Embryonic facial prominence (tissue), 1 donor: ENCODE data around the gene ROBO1.

Experiments used
- DNase-seq: peaks from one replicate; pipeline ENCODE4 v3.0.0-alpha.2; 2016; ENCODE audit errors: extremely low spot score

ROBO1 gene

DNA sequence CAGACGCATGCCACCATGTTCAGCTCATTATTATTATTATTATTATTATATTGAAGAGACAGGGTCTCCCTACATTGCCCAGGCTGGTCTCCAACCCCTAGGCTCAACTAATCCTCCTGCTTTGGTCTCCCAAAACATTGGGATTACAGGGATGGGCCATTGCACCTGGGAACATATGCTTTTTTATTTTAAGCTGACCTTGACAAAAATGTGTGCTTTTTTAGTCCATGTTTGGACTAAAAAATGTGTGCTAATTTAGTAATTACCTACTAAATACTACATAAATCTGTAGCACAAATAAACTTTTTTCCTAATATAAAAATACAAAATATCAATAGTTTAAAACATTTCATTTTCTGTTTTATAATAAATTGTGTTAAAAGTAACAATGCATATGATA is 693.2 kb downstream of the ROBO1 start:
- DNase-seq, result no peak

DNA sequence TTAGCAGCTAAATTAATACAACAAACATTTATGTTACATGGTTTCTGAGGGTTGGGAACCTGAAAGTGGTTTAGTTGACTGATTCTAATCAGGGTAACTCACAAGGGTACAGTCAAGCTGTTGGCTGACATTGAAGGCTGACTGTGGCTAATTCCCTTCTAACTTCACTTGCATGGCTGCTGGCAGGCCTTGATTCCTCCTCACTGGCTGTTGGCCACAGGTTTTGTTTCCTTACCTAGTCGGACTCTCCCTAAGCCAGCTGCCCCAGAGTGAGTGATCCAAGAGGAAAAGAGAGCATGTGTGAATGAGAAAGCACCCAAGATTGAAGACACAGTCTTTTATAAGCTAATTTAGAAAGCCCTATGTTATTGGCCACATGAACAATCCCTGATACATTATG is 700.1 kb downstream of the ROBO1 start:
- DNase-seq, result no peak

DNA sequence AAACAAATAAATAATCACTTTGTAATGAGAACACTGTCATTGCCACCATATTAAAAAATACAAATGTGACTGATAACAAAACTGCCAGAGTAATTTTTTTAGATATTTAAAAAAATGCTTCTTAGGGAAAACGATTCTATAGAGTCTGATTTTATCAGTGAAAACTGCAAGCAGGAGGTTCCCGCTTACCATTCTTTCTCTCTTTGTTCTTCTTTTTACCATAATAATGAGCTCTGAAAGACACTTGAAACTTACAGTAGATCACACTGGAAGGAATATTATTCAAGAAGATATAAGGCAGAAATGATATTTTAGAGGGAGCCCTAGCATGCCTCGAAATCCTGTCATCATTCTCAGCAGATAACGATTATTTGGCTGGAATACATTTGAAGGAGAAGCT is 701.3 kb downstream of the ROBO1 start:
- DNase-seq, result no peak

DNA sequence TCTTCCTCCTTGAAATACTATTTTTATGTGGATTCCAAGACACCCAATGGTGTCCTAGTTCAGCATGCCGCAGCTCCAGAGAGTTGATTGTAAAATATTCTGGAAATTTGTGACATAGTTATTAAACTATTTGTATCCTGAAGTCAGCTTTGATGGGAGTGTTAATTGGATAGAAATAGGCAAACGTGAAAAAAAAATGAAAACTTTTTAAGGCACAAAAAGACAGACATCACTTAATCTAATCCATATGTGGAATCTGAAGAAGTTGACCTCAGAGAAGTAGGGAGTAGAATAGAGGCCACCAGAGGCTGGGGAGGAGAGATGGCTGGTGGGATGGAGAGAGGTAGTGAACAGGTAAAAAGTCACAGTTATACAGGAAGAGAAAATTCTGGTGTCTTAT is 704.2 kb downstream of the ROBO1 start:
- no peak for DNase-seq

DNA sequence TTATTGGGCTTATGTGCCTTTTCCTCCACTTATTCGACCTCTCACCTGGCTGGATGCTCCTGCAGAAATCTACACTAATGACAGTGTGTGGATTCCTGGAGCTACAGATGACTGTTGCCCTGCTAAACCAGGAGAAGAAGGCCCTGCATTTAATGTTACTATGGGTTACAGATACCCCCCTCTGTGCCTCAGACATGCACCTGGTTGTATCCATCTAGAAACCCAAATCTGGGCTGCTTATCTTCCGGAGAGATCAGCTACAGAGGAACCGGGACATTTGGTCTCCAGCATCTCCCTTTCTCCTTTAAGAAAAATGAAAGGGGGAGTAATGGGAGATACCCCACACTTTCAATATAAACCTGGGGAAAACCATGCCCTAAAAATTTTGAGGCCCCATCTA is 710.0 kb downstream of the ROBO1 start:
- no peak for DNase-seq

DNA sequence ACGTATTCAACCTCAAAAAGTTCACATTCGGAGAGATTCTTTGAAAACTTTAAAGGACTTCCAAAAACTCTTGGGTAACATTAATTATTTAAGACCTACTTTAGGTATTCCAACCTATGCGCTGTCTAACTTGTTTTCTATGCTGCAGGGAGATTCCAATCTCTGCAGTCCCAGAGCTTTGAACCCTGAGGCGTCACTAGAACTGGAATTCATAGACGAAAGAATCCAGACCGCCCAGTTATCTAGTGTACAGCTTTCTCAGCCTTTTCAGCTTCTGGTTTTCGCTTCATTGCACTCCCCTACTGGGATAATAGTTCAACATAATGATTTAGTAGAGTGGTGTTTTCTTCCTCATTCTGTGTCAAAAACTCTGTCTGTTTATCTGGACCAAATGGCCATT is 711.3 kb downstream of the ROBO1 start:
- no peak for DNase-seq

DNA sequence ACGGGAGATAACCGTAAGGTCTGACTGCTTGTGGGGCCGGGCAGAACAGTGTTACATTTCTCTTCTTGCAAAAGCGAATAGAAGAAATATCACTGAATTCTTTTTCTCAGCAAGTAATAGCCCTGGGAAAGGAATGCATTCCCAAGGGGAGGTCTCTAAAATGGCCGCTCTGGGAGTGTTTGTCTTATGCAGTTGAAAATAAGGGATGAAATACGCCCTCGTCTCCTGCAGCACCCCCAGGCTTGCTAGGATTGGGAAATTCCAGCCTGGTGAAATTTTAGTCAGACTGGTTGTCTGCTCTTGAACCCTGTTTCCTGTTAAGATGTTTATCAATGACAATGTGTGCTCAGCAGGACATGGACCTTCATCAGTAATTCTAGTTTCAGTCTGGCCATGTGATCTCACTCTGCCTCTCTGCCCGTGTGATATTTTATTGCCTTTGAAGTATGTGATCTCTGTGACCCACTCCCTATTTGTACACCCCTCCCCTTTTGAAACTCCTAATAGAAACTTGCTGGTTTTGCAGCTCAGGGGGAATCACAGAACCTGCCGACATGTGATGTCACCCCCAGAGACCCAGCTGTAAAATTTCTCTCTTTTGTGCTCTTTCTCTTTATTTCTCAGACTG is 715.6 kb downstream of the ROBO1 start:
- DNase-seq, result no peak

DNA sequence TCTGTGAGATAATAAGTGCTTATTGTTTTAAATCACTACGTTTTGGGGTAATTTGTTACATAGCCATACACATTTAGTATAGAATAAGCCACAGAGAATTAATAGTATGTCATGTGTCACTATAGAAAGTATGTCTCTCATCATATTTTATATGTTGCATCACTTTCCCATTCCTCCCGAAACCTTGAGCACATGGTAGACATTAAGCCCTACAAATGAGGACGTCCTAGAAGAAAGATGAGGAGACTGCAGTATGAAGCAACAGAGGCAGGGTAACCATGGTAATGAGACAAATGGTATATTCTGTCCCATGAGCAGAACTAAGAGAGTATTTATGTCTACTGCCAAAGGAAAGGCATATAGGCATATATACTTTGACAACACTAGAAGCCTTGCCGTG is 720.2 kb downstream of the ROBO1 start:
- DNase-seq, result no peak

DNA sequence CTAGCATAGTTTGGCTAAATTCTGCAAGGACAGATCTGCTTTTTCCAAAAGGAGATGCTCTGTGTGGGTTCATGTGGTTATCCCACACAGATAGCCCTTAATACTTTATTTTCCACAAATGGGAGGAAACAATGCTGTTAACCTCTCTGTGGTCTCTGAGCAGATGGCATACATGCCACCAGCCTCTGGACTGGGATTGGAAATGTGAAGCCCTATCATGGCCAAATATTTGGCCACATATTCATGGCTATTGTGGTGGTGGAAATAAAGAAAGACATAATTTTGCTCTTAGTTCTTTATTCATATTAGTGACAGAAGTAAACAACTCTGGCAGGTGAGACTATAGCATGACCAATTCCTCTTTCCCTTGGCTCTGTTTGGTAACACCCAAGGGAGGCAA is 726.2 kb downstream of the ROBO1 start:
- no peak for DNase-seq

DNA sequence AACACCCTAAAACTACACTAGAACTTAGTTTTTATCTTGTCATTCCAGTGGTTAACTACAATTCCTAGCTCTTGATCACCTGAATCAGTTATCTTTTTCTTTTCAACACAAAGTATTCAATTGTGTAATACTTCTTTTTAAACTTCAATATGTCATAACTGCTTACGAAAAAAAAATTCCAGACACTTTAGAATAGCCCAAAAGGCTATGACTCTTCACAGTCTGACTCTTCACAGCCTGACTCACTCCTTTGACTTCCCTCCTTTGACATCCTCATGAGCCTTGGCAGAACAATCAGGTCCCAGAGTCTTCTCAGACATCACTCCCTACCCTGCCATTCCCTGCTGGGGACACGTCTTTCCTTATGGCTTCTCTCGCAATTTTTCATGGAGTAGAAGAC is 727.1 kb downstream of the ROBO1 start:
- DNase-seq, result no peak

DNA sequence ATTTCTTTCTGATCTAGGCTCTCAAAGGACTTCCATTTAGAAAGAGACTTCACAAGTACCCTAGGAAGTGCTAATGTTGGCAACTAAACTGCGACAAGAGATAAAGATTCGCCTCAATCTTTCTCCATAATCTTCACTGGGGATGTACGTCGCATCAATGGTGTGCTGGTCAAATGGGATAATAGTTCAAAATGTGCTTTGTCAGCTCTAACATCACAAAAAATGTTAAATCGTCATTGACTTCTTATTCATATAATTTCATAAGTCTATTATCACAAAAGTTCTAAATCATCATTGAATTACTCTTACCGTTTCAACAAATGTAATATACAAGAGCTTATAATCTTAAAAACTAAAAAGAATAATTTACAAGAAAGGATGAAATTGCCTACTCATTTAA is 727.7 kb downstream of the ROBO1 start:
- no peak for DNase-seq

DNA sequence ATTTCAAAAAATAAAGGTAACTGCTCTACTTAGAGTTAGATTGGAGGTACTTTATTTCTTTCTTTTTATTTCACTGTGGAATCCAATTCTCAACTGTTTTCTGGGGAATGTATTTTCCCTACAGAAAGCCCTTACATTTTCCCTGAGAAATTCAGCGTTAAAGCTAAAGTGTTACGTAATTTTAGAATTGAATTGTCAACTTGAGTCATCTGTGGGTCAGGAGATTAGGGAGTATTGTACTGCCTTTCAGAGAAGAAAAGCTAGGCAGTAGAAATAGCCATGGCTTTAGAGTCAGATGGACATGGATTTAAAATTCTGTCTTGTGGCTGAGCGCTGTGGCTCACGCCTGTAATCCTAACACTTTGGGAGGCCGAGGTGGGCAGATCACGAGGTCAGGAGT is 728.6 kb downstream of the ROBO1 start:
- DNase-seq, result no peak

DNA sequence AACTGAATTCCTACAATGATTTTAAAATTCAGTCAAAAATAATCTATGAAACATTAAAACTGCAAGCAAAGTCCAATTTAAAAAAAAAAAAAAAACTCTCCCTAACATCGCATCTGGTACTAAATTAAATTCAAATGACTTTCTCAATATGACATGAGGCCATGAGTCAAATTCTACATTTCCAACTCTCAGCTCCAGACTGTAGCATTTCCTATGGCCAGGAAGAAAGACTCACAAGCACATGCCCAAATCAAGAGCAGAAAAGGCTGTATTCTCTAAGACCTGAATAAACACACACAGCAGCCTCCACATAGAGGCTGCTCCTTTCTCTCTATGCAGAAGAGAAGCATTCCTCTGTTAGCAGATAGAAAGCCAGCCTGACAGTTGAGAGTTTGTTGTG is 729.2 kb downstream of the ROBO1 start:
- DNase-seq, result no peak

DNA sequence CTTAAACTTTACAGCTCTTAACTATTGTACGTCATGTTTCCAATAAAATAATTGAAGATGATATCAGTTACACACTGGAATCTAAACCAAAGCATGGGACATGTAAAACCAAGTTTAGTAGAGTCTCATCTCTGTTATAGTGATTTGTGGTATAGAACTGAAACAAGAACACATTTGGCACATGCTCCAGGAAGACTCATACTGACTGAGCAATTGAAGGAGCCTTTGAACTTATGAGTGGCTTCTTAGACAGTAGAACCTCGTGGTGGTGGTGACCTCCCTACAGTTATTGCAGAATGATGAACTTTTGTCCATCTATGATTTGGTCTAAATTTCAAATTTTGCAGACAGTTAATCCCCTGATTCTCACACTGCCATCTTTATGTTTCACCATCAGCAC is 729.7 kb downstream of the ROBO1 start:
- no peak for DNase-seq

DNA sequence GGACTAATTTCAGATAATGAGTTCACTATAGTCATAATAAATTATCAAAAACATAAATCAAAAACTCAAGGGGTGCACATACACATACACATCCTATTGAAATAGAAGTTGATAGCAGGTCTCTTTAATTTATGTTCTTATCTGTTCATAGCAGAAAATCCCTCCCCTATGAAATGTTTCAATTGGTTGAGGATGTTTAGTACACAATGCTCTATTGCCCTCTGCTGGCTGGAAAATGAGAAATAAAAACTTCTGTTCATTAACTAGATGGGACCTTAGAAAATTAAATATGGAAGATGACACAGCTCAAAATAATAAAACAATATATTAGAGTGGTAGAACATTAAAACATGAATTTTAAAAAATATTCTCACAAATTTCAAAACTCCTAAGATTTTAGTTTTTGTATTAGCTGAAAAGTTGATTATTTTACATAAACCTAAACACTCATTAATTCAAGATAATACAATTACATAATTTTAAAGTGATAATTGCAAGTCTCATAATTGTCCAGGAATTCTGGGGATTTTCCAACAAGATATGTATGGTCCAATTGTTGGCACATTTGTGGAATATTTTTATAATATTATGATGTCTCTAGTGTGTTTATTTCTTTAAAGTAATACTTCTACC is 735.0 kb downstream of the ROBO1 start:
- peak; percentile 53 for DNase-seq

DNA sequence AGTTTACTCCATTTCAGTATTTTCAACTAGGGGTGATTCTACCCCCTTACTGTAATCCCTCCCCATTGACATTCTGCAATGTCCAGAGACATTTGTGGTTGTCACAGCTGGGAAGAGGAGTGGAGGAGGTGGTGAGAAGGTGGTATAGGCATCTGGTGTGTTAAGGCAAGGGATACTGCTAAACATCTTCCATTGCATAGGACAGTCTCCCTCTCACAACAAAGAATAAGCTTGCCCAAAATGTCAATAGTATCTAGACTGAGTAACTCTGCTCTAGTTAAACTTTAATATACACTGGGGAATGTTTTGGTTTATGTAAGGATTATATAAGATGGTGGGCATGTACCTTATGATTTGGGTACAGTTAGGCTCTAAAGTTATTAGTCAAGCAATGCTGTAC is 737.6 kb downstream of the ROBO1 start:
- no peak for DNase-seq

DNA sequence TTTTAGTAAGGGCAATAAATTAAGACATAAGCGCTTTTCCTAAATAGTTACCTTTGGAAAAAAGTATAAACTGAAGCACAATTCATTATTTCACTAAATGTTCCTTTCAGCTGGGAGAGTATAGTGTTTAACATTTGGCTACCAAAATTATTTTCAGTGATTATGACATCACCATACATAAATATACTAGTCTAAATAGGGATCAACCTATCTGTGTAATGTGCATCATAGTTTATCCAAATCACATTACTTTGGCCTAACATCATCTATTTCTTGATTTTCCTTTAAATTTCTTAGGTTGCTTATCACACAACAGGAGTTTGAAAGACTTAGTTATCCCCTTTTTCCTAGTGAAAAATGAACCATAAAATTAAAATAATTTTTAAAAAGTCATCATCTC is 738.9 kb downstream of the ROBO1 start:
- DNase-seq, result no peak

DNA sequence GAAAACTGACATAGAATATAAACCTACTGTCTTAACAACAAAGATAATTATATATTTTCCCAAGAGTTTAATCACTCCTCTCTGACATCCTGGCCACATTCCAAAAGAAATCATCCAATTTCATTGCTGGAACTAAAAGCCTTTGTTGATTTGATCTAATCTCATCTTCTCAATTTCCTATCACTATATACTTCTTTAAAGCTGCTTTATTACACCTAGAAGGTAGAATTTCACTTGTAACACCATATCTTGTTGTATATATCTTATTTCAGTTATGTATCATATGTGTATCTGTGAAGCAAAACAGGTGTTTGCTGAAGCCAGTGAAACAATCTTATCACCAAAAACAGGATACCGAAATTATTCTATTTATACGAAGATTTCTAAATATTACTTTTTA is 740.2 kb downstream of the ROBO1 start:
- DNase-seq, result no peak

DNA sequence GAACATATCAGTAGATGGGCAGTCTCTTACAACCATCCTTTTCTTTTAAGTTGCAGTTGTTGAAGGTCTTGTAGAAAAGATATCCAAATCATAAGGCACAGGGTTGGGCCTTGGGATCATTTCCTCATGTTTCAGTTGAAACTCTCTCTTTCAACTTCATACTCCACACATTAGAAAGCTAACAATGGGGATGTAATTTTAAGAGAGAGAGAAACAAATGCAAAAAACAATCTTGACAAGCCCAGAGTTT is 747.9 kb downstream of the ROBO1 start:
- no peak for DNase-seq

DNA sequence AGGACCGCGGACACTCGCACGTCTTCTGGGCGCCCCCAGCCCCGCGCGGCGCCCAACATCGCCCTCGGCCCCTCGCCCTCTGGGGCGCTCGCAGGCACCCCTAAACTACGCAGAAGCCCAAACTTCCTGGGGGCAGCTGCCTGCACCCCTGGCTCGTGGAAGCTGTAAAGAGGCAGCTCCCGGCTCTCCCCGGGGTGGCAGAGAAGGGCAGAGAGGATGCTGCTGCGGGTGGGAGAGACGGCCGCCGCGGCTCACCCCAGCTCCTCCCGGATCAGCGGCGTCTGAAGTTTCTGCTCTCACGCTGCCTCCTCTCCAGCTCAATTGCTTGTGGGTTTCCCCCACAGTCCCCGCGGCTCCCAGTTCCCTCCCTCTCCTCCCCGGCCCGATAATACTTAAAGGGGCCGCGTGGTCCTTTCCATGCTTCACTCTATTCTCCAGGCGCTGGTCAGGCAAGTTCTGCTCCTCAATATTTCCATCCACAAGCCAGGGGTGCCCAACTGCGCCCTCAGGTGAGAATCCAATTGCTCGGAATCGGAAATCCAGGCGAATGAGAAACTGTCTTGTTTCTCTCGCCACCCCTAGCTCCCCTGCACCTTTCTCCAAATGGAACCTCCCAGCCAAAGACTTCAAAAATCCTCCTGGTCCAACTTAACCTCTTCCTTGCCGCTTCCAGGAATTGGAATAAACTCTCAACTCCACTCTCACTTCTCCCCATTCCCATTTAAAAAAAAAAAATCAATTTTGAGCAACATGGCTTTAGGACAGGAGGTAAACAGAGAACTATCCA is 748.5 kb downstream of the ROBO1 start:
- DNase-seq, result peak; percentile 90

DNA sequence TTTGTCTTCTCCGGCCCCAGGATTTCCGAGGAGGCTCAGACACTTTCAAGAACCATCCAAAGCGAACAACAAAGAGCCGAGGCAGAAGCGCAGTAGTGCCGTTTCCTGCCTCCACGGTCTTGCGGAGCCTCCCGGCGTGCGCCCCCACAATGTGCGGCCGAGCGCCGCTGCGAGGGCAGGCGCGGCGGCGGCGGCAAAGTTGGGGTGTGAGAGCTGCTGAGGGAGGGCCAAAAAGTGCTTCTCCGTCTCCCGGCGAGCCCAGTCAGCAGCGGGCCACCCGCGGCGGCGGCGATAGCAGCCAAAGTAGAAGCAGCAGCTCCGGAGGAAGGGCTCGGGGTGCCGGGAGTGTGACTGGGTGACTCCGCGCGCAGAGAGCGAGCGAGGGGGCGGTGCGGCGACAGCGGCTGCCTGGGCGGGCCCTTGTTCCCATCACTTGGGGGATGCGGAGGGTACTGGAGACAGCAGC is 749.1 kb downstream of the ROBO1 start:
- no peak for DNase-seq

DNA sequence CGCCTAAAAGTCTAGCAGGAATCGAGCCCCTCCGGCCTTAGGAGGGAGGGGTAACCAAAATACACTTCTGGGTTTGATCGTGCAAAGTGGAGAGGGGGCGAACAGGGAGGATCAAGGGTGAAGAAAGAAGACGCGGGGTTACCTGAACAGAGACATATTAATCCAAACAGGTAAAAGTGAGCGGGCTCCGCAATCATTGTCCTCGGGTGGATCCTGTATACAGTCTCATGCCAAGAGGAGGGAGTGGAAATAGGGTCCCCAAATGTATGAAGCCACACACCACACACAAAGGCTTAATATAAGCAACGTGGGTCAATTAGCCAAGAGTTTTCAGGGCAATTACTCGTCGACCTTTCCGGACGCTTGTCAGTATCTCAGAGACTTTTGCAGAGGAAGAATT is 749.5 kb downstream of the ROBO1 start:
- DNase-seq, result no peak

DNA sequence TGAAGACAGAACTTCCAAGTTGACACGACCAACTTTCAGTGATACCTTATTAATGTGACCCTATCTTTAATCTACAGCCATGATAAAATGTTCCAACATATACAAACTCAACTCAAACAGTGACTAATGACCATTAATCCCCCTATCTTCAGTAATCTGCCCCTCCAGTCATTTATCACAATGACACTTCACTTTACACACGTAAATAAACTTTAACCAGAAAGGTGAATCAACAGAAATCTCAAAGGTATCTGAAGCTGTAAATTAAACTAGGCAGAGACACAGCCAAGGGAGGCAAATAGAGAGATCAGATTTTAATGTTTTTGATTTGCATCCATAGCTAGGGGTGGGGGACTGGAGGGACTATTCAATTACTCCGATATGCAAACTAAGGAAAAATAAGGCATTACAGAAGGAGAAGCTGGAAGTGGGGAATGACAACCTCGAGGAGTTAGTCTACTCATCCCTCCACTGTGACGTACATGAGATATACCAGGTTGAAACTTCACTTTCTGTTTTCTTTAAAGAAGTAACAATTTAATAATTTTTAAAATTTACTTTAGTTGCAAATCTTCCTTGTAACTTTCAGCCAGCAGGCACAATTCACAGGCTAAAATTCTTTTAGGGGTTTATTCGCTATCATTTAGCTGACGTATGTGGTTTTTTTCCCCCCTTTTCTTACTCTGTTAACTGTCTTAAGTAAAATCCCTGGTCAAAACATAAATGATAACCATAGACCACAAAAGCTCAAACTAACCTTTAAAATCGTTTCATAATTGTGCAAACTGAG is 751.0 kb downstream of the ROBO1 start:
- no peak for DNase-seq
